HG02870 (cell line): ENCODE measurements around the gene DDR2.
"Not testable (repeated sequence)": the region's sequence is repeated elsewhere in the genome, so short reads cannot be mapped to it uniquely, and the experiment has no call there.

ENCODE experiments used
- ATAC-seq: cut with Tn5 transposase; IDR thresholded peaks from one replicate; pipeline ENCODE4 v1.9.1; 2021; ENCODE audit warnings: mild to moderate bottlenecking, moderate library complexity; ENCODE audit not compliant: unreplicated experiment

The DDR2 gene

GRCh38 chr1:162632217-162632666 is at the start of gene DDR2:
TSS of gene DDR2 (plus strand) at chr1:162632464. CDS start at chr1:162719064, 86,600 bp downstream.
- ATAC-seq, result no peak

- ATAC-seq, result not testable (repeated sequence)
Measured at GRCh38 chr1:162582901-162583300, 49.4 kb upstream of the DDR2 start.

- ATAC-seq, result not testable (repeated sequence)
Measured at GRCh38 chr1:162585101-162585500, 47.2 kb upstream of the DDR2 start.

GRCh38 chr1:162587347-162587746 is 44.9 kb upstream of the DDR2 start:
- no peak for ATAC-seq

- no peak for ATAC-seq
Measured at GRCh38 chr1:162587761-162588260, 44.5 kb upstream of the DDR2 start.

- ATAC-seq, result no peak
Measured at GRCh38 chr1:162590101-162590500, 42.2 kb upstream of the DDR2 start.

GRCh38 chr1:162590686-162591085 is 41.6 kb upstream of the DDR2 start:
- ATAC-seq, result no peak

GRCh38 chr1:162596514-162597170 is 35.6 kb upstream of the DDR2 start:
- ATAC-seq, result no peak

- no peak for ATAC-seq
Measured at GRCh38 chr1:162599451-162599850, 32.8 kb upstream of the DDR2 start.

- ATAC-seq, result not testable (repeated sequence)
Measured at GRCh38 chr1:162603117-162603516, 29.1 kb upstream of the DDR2 start.

GRCh38 chr1:162605225-162605927 is 26.9 kb upstream of the DDR2 start:
- no peak for ATAC-seq

- no peak for ATAC-seq
Measured at GRCh38 chr1:162609306-162609705, 23.0 kb upstream of the DDR2 start.

- no peak for ATAC-seq
Measured at GRCh38 chr1:162612606-162613400, 19.5 kb upstream of the DDR2 start.

GRCh38 chr1:162616848-162617247 is 15.4 kb upstream of the DDR2 start:
- no peak for ATAC-seq

GRCh38 chr1:162617513-162617912 is 14.8 kb upstream of the DDR2 start:
- ATAC-seq, result no peak

GRCh38 chr1:162619076-162619475 is 13.2 kb upstream of the DDR2 start:
- no peak for ATAC-seq

- no peak for ATAC-seq
Measured at GRCh38 chr1:162621256-162621655, 11.0 kb upstream of the DDR2 start.

GRCh38 chr1:162625679-162626078 is 6.6 kb upstream of the DDR2 start:
- ATAC-seq, result no peak

- no peak for ATAC-seq
Measured at GRCh38 chr1:162626094-162626493, 6.2 kb upstream of the DDR2 start.

- ATAC-seq, result peak; percentile 37
Measured at GRCh38 chr1:162626761-162627160, 5.5 kb upstream of the DDR2 start.

GRCh38 chr1:162627662-162628296 is 4.5 kb upstream of the DDR2 start:
- ATAC-seq, result no peak
